ENCODE measurements around the gene DLX2.
"Not testable (repeated sequence)": the region's sequence is repeated elsewhere in the genome, so short reads cannot be mapped to it uniquely, and the experiment has no call there.

GRCh38 chr2:172060118-172060517 is 42.6 kb downstream of the DLX2 start:
- not testable (repeated sequence) for TF ChIP-seq HOXD1 (CRISPR knock-in tag; IDR thresholded peaks at IDR 0.05); JUND (CRISPR knock-in tag; IDR thresholded peaks at IDR 0.05); YY1 (IDR thresholded peaks at IDR 0.05; ENCODE audit: insufficient read depth, insufficient replicate concordance, low read depth, low read length); TARDBP (CRISPR knock-in tag; IDR thresholded peaks at IDR 0.05); SPEN (CRISPR knock-in tag; IDR thresholded peaks at IDR 0.05; ENCODE audit: low read depth); CTCF (CRISPR knock-in tag; IDR thresholded peaks at IDR 0.05); EHMT2 (IDR thresholded peaks at IDR 0.05; ENCODE audit: borderline replicate concordance, low read depth, low read length); SCMH1 (CRISPR knock-in tag; IDR thresholded peaks at IDR 0.05; ENCODE audit: borderline replicate concordance); POLR2AphosphoS5 (IDR thresholded peaks at IDR 0.05; ENCODE audit: low read depth, low read length)
- TF ChIP-seq, protein P1, sequence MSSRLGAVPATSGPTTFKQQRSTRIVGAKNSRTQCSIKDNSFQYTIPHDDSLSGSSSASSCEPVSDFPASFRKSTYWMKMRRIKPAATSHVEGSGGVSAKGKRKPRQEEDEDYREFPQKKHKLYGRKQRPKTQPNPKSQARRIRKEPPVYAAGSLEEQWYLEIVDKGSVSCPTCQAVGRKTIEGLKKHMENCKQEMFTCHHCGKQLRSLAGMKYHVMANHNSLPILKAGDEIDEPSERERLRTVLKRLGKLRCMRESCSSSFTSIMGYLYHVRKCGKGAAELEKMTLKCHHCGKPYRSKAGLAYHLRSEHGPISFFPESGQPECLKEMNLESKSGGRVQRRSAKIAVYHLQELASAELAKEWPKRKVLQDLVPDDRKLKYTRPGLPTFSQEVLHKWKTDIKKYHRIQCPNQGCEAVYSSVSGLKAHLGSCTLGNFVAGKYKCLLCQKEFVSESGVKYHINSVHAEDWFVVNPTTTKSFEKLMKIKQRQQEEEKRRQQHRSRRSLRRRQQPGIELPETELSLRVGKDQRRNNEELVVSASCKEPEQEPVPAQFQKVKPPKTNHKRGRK (CRISPR knock-in tag; IDR thresholded peaks at IDR 0.05) = not testable (repeated sequence)
